ENCODE results near the gene STRN3.
A peak's percentile ranks its signal among the peaks of the same experiment; 100 is the strongest.
"Not testable (repeated sequence)": the region's sequence is repeated elsewhere in the genome, so short reads cannot be mapped to it uniquely, and the experiment has no call there.

The STRN3 gene

GRCh38 chr14:30907659-30908057 is 118.5 kb downstream of the STRN3 start:
- no peak for DNase-seq (ENCODE audit: extremely low spot score)
- TF ChIP-seq CTCF (IDR thresholded peaks at IDR 0.05; ENCODE audit: control extremely low read depth, extremely low read depth, low read depth, missing control alignments): no peak
- POLR2A ChIA-PET: no interaction called here
- CTCF ChIA-PET: interaction anchor here (1.5 to 3.4 kb wide), 2 partner anchors 37 to 251 kb away, joined by 3 to 11 read pairs; no protein-coding TSS in a partner anchor

- no peak for DNase-seq (ENCODE audit: extremely low spot score)
- TF ChIP-seq CTCF (IDR thresholded peaks at IDR 0.05; ENCODE audit: control extremely low read depth, extremely low read depth, low read depth, missing control alignments): peak; percentile 46
- ChIA-PET POLR2A (no interaction called here), CTCF (interaction anchor here (1.5 to 3.4 kb wide), 2 partner anchors 36 to 251 kb away, joined by 3 to 11 read pairs; no protein-coding TSS in a partner anchor)
Measured at GRCh38 chr14:30906752-30907658, 119.2 kb downstream of the STRN3 start.

- DNase-seq (ENCODE audit: extremely low spot score): no peak
- ChIA-PET POLR2A (no interaction called here), CTCF (interaction anchor here (0.8 to 3.2 kb wide), 6 partner anchors 8 to 247 kb away, joined by 3 to 11 read pairs (median 4); partner anchors contain the start of gene COCH)
- TF ChIP-seq CTCF (IDR thresholded peaks at IDR 0.05; ENCODE audit: control extremely low read depth, extremely low read depth, low read depth, missing control alignments): no peak
Measured at GRCh38 chr14:30903285-30904124, 122.7 kb downstream of the STRN3 start.

GRCh38 chr14:30897121-30897520 is 129.1 kb downstream of the STRN3 start:
- CTCF ChIA-PET: interaction anchor here (1.5 kb wide), 1 partner anchor 15 kb away, joined by 3 read pairs; no protein-coding TSS in a partner anchor
- DNase-seq (ENCODE audit: extremely low spot score); POLR2A ChIA-PET: not testable (repeated sequence)

- CTCF ChIA-PET: interaction anchor here (2.3 kb wide), 1 partner anchor 10 kb away, joined by 7 read pairs; no protein-coding TSS in a partner anchor
- DNase-seq (ENCODE audit: extremely low spot score): no peak
- no peak for TF ChIP-seq CTCF (IDR thresholded peaks at IDR 0.05; ENCODE audit: control extremely low read depth, extremely low read depth, low read depth, missing control alignments)
- POLR2A ChIA-PET: no interaction called here
Measured at GRCh38 chr14:30896435-30896834, 129.7 kb downstream of the STRN3 start.

- no peak for DNase-seq (ENCODE audit: extremely low spot score)
- POLR2A ChIA-PET: no interaction called here
- TF ChIP-seq CTCF (IDR thresholded peaks at IDR 0.05; ENCODE audit: control extremely low read depth, extremely low read depth, low read depth, missing control alignments): no peak
Measured at GRCh38 chr14:30894923-30895515, 131.2 kb downstream of the STRN3 start.

More at GRCh38 chr14:30894923-30895515, 131.2 kb downstream of the STRN3 start:
- CTCF ChIA-PET: interaction anchor here (1.1 to 2.3 kb wide), 5 partner anchors 9 to 175 kb away, joined by 3 to 7 read pairs (median 3); no protein-coding TSS in a partner anchor

Data from GM10248 (cell line).